ENCODE data around the gene ACVR1C. TPM values are rescaled to one million over a fixed set of nuclear protein-coding genes. Genes with fewer than 3 reads are reported as not detected.

The ACVR1C gene
- not detected for polyA plus RNA-seq

DNA sequence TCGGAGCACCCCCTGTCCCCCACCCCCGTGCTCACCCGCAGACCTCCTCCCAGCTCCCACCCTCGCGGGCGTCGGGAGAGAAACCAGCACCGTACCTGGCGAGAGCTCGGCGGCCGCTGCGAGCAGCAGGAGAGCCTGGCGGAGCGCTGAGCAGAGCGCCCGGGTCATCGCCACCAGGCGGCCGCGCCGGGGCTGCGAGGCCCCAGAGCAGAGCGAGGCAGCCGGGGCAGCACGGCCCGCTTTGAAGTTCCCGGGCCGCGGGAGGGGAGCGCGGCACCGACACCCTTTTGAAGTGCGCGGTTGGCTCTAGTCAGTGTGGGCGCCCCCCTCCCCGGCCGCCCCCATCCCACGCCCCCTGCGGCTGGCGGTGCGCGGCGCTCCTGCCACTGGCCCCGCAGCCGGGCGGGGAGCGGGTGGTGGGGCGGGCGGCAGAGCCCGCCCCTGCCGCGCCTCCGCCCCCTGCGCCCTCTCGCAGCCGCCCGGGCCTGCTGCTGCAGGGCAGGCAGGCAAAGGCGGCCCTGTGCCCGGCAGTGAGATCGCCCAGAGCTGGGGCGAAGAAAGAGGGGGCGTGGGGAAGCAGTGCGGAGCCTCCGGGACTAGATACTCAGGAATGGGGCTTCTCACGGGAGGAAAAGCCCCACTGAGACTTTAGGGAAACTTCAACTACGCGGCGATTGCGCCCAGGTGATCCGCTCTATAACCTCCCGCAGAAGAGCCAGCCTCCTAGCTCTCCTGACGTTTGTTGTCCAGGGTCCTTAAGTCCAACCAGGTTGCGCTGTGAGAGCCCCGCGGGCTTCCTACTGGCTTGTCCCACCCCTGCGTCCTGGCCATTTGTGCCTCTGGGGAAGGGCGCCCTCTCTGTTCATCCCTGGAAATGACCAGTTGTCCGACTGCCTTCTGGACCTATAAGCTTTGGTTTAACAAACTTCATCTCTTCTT lies at the start of gene ACVR1C:
TSS of gene ACVR1C (minus strand) at position 388 of the 939 bp plus-strand sequence. CDS start at position 168, 220 bp downstream.
- Mint-ChIP-seq H3K4me1 (peaks cover 18 to 28% of the 10 kb centered on the region in 2 donors), H3K27ac (peak within 1 kb of the TSS in 2 of 6 donors; percentile 6 to 35), H3K27me3 (ENCODE audit: low read depth in 3 of 3) (peaks cover 5 to 9% (median 8%) of the 10 kb centered on the region in 3 donors), H3K9me3 (peaks cover 0 to under 1% (median 0%) of the 10 kb centered on the region in 6 donors), H3K4me3 (peak within 1 kb of the TSS; percentile 82 to 86 (median 85)), H3K36me3 (no peaks in the 10 kb centered on the region)
- peak; percentile 61 to 68 (median 68) for DNase-seq

DNA sequence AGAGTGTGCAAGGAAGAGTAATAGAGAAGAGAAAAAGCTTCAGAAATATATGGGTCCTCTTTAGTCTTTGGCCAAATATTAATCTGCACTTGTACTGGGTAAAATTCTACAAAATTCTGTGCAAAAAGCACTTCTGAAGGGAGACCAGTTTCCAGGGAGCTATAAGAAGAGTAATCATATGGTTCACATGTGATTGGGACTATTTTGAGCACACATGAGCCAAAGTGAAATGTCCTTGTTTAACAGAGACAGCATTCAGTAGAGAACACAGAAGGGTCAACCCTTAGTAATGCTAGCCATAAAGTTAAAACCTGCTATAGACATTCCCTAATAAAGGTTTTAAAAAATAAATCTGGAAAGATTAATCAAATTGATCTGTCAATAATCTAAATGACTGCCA lies 49.3 kb upstream of the ACVR1C start:
- H3K36me3 Mint-ChIP-seq: no peaks in the 10 kb centered on the region
- H3K27ac Mint-ChIP-seq: no peak overlapping the region
- no peak for DNase-seq
- no peak overlapping the region for H3K4me3 Mint-ChIP-seq
- H3K4me1 Mint-ChIP-seq: no peaks in the 10 kb centered on the region
- H3K9me3 Mint-ChIP-seq: peaks cover 0 to 5% (median 0%) of the 10 kb centered on the region in 6 donors
- peaks cover 6 to 11% (median 7%) of the 10 kb centered on the region in 3 donors for H3K27me3 Mint-ChIP-seq (ENCODE audit: low read depth in 3 of 3)

DNA sequence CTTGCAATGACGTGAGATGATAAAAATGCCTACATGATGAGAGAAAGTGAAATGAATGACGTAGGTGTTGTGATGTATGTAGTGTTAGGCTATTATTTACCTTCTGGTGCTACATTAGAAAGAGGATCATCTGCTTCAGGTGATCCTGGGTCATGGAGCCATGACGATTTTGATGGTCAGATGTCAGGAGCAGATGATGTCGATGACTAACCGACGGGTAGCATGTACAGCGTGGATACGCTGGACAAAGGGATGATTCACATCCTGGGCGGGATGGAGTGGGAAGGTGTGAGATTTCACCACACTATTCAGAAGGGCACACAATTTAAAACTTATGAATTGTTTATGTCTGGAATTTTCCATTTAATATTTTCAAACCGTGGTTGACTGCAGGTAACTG lies 43.5 kb upstream of the ACVR1C start:
- Mint-ChIP-seq H3K27me3 (ENCODE audit: low read depth in 3 of 3) (peaks cover 3 to 11% (median 3%) of the 10 kb centered on the region in 3 donors), H3K4me1 (no peaks in the 10 kb centered on the region), H3K36me3 (no peaks in the 10 kb centered on the region), H3K4me3 (no peak overlapping the region), H3K27ac (no peak overlapping the region), H3K9me3 (peaks cover 0 to 5% (median 0%) of the 10 kb centered on the region in 6 donors)
- no peak for DNase-seq

DNA sequence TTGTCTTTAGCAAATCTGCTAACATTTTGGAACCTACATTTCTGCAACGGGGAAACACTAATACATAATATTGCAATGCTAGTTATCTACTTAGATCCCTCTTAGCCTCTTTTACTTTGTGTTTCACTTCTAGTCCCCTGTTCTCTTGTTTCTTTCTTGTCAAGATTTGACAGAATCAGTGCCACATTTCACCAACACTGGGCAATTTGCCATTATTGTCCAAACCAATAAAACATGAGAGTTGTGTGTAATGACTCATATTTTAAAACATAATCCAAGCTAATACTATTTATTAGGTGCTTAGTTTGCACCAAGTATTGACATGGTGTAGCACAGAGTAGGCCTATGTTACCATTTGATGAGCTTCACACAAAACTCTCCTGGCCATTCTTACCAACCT lies 33.7 kb upstream of the ACVR1C start:
- Mint-ChIP-seq H3K4me3 (no peak overlapping the region), H3K27me3 (ENCODE audit: low read depth in 3 of 3) (peaks cover 0 to 2% (median 0%) of the 10 kb centered on the region in 3 donors), H3K27ac (no peak overlapping the region), H3K4me1 (no peaks in the 10 kb centered on the region), H3K9me3 (peaks cover 0 to 1% (median 0%) of the 10 kb centered on the region in 6 donors), H3K36me3 (no peaks in the 10 kb centered on the region)
- DNase-seq: no peak

DNA sequence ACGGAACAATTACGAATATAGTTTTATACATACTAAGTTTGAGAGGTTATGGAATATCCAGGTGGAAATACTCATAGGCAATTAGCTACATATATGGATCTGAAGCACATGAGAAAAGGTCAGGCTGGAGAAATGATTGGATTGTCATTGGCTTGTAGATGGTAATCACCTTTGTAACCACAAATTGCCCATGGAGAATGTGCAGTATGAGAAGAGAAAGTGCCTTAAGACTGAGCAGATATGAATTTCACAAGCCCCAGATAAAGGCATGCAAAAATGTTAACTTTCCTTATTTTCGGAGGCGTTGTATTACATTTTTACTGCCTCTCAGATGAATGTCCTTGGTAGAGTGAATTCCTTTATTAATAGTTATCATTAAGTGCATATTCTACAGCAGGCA lies 33.1 kb upstream of the ACVR1C start:
- H3K4me1 Mint-ChIP-seq: no peaks in the 10 kb centered on the region
- no peak overlapping the region for H3K27ac Mint-ChIP-seq
- H3K9me3 Mint-ChIP-seq: peaks cover 0 to 1% (median 0%) of the 10 kb centered on the region in 6 donors
- DNase-seq: no peak
- H3K4me3 Mint-ChIP-seq: no peak overlapping the region
- H3K36me3 Mint-ChIP-seq: no peaks in the 10 kb centered on the region
- peaks cover 0 to 2% (median 0%) of the 10 kb centered on the region in 3 donors for H3K27me3 Mint-ChIP-seq (ENCODE audit: low read depth in 3 of 3)

DNA sequence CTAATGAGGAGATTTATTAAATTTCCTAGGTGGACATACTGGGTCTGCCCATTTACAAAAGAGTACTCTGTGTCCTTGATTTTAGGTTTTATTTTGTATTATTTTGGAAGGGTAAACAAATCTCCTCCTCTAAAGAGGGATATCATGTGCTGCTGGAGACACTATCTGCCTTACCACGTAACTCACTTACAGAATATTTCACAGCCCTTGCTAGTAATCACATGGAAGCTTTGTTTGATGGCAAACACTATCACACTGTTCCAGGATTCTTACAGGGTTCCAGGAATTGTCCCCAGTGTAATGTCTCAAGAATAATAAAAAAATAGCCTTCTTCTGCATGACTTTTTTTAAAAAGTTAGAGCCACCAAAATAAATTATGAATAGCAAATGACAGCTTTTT lies 29.2 kb upstream of the ACVR1C start:
- H3K27me3 Mint-ChIP-seq (ENCODE audit: low read depth in 3 of 3): peaks cover 0 to 2% (median 0%) of the 10 kb centered on the region in 3 donors
- no peaks in the 10 kb centered on the region for H3K4me1 Mint-ChIP-seq
- H3K27ac Mint-ChIP-seq: no peak overlapping the region
- DNase-seq: no peak
- H3K9me3 Mint-ChIP-seq: no peaks in the 10 kb centered on the region
- no peak overlapping the region for H3K4me3 Mint-ChIP-seq
- H3K36me3 Mint-ChIP-seq: no peaks in the 10 kb centered on the region

DNA sequence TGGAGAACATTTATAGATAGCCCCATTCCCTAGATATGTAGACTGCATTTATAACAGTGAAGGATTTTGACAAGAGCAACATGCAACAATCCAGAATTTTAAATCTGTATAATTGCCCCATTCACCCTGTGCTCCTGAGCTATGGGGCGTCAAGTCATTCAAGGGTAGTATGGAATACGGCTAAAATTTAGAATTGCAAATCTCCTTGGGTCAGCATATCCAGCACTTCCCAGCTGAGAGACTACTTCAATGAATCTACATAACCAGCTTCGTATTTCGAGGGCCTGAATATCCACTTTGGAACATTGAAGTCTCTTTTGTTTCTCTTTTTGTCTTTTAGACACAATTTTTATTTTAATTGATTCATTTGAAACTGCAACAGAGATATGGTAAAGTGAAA lies 28.4 kb upstream of the ACVR1C start:
- Mint-ChIP-seq H3K4me1 (no peaks in the 10 kb centered on the region), H3K27me3 (ENCODE audit: low read depth in 3 of 3) (peaks cover 0 to 2% (median 0%) of the 10 kb centered on the region in 3 donors), H3K27ac (no peak overlapping the region), H3K9me3 (no peaks in the 10 kb centered on the region), H3K36me3 (no peaks in the 10 kb centered on the region), H3K4me3 (no peak overlapping the region)
- no peak for DNase-seq

DNA sequence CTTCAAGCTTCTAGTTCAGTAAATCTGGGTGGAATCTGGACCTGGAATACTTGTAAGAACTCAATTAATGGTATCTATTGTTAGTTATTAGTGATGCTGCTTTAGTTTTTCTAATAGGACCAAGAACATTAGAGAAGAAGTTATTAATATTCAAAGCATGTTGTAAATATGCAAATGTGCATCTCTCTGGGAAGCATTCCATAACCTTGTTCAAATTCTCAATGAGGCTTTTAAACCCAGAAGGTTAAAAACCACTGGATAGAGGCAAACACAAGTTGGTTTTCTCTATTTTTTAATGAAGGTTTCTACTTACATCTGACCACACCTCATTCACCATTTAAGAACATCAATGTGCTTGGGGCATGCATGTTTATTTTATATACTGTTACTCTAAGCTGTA lies 16.1 kb upstream of the ACVR1C start:
- H3K36me3 Mint-ChIP-seq: no peaks in the 10 kb centered on the region
- peaks cover 0 to 2% (median 0%) of the 10 kb centered on the region in 6 donors for H3K9me3 Mint-ChIP-seq
- H3K4me3 Mint-ChIP-seq: no peak overlapping the region
- no peak overlapping the region for H3K27ac Mint-ChIP-seq
- no peaks in the 10 kb centered on the region for H3K4me1 Mint-ChIP-seq
- H3K27me3 Mint-ChIP-seq (ENCODE audit: low read depth in 3 of 3): peaks cover 0 to 2% (median 0%) of the 10 kb centered on the region in 3 donors
- DNase-seq: no peak

DNA sequence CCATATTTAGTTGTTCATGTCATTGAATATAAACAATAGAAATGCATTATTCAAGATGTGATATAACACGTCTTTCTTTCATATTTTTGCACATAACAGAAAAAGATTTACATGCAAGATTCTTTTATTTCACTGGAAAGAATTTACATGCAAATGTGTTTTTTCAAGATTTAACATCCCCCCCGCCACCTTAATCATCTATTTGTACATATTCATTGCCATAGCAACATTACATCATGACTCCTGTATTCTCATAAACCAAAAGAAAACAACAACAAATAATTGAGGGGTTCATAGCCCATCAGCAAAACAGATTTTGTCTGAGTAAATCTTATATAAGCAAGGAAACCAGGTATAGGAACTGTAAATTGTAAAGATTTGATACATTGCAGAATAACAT lies 3.2 kb upstream of the ACVR1C start:
- no peak overlapping the region for H3K27ac Mint-ChIP-seq
- H3K9me3 Mint-ChIP-seq: peaks cover 0 to 2% (median 0%) of the 10 kb centered on the region in 6 donors
- peaks cover 7 to 13% (median 8%) of the 10 kb centered on the region in 3 donors for H3K27me3 Mint-ChIP-seq (ENCODE audit: low read depth in 3 of 3)
- H3K36me3 Mint-ChIP-seq: no peaks in the 10 kb centered on the region
- peaks cover 12 to 18% of the 10 kb centered on the region in 2 donors for H3K4me1 Mint-ChIP-seq
- no peak for DNase-seq
- no peak overlapping the region for H3K4me3 Mint-ChIP-seq

DNA sequence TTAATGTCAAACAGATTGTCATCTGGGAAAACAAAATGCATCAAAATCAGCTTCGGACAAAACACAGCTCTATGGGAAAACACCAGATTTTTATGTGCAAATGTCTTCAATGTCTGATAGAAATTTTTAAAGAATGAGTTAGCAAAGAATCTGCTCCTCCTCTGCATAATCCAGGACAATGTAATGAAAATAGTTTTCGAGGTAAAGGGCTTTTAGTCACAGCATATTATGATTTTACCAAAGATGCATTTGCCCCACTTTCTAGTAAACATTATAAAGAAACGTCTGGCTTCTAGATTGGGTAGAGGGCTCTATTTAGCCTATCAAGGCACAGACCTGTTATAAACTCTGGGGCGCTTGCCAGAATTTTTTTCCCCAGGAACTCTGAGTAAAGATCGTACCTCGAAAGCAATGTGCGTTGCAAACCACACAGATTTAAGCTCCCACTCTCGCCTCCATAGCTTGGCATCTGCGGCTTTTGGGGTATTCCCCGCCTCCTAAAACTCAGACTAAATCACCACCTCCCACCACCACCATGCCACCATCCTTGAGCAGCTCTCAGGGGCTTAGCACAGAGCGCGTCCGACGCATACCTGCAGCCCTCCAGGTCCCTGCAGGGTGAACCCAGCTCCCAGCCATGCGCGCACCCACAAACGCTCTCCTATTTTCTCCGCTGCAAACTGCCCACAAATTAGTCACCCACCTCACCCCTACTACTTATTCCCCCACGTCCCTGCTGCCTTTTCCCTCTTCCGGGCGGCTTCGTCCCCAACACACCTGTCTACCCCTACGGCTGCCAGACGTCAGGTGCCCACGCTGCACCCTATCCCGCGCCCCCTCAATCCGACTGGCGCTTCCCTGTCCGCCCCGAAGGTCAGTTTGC lies 829 bp downstream of the ACVR1C start:
- Mint-ChIP-seq H3K4me3 (peak overlapping the region; percentile 73 to 85 (median 80)), H3K9me3 (no peaks in the 10 kb centered on the region), H3K4me1 (peaks cover 18 to 28% of the 10 kb centered on the region in 2 donors), H3K27me3 (ENCODE audit: low read depth in 3 of 3) (peaks cover 5 to 9% (median 8%) of the 10 kb centered on the region in 3 donors), H3K36me3 (no peaks in the 10 kb centered on the region), H3K27ac (peak overlapping the region in 2 of 6 donors; percentile 6 to 35)
- DNase-seq: peak in 1 of 3 donors; percentile 8

DNA sequence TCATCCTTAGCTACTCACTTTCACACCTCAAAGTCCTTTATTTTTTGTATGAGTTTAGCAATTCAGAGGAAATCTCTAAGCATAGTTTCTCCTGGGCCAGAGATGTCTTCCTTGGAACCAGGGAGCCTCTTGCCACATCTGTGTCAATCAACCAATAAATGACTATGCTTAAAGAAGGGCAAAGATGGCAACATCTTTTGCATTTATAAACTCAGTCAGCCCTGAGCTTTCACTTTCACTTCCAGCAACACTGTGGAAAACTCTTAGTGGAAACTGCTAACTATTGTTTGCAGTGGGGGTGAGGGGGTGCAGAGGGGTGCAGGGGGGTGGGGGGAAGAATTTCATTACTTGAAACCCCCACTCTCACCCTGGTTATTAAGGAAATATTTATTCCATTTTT lies 3.4 kb downstream of the ACVR1C start:
- Mint-ChIP-seq H3K9me3 (peaks cover 0 to 7% (median 0%) of the 10 kb centered on the region in 6 donors), H3K27ac (no peak overlapping the region), H3K27me3 (ENCODE audit: low read depth in 3 of 3) (peaks cover 8 to 17% (median 9%) of the 10 kb centered on the region in 3 donors), H3K4me3 (peak overlapping the region in 1 of 5 donors; percentile 30), H3K36me3 (no peaks in the 10 kb centered on the region), H3K4me1 (peaks cover 18 to 28% of the 10 kb centered on the region in 2 donors)
- DNase-seq: no peak

DNA sequence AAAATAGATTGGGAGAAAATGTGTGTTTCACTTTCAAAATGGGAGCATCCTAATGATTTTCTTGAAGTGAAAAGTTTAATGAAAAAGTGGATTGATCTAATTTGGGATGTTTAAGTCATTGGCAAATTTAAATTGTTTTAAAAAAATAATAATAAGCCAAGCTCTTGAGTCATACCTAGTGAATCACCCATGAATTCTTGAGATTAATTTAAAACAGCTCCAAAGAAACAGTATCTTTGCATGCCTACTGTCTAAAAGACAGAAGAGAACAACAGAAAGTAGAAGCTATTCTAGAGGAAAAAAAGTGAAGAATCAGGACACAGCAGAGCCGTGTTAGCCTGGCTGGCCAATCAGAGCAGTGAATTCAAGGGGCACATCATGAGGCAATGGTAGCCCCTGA lies 7.7 kb downstream of the ACVR1C start:
- H3K27ac Mint-ChIP-seq: no peak overlapping the region
- H3K27me3 Mint-ChIP-seq (ENCODE audit: low read depth in 3 of 3): peaks cover 5 to 21% (median 10%) of the 10 kb centered on the region in 3 donors
- peaks cover 5 to 11% of the 10 kb centered on the region in 2 donors for H3K4me1 Mint-ChIP-seq
- DNase-seq: no peak
- peaks cover 0 to 7% (median 0%) of the 10 kb centered on the region in 6 donors for H3K9me3 Mint-ChIP-seq
- no peaks in the 10 kb centered on the region for H3K36me3 Mint-ChIP-seq
- H3K4me3 Mint-ChIP-seq: no peak overlapping the region

DNA sequence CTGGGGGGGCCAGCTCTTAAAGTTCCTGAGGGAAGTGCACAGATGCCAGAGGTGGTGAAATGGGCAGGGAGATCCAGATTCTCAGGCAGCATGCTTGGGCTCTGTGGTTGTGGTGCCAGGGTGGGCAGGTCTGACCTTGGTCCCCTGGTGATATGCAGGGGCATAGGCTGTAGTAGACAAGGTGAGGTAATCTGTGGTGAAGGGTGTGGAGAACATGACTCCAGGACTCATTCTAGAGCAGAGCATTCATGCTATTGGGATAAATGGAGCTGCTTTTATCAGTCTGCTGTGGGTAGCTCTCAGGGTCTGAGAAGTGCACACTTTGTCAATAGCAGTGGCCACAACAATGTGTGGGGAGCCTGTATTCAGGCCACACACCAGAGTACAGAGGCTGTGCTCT lies 16.9 kb downstream of the ACVR1C start:
- H3K4me1 Mint-ChIP-seq: no peaks in the 10 kb centered on the region
- no peak overlapping the region for H3K4me3 Mint-ChIP-seq
- H3K27me3 Mint-ChIP-seq (ENCODE audit: low read depth in 3 of 3): peaks cover 8 to 26% (median 10%) of the 10 kb centered on the region in 3 donors
- H3K36me3 Mint-ChIP-seq: no peaks in the 10 kb centered on the region
- no peak for DNase-seq
- peaks cover 0 to 11% (median 6%) of the 10 kb centered on the region in 6 donors for H3K9me3 Mint-ChIP-seq
- no peak overlapping the region for H3K27ac Mint-ChIP-seq
